Ascending aorta (tissue), 2 donors: ENCODE results near the gene BLZF1. TPM values are rescaled to one million over a fixed set of nuclear protein-coding genes. Genes with fewer than 3 reads are reported as not detected.

Source experiments
- DNase-seq, 2 donors: peaks; one replicate each; pipeline ENCODE4 v3.0.0-alpha.2; 2019; ENCODE audit warnings: low spot score in 2 of 2
- H3K27ac ChIP-seq, 2 donors: fragments of 200-600 bp; sonication (generic); one replicate each; pipeline ENCODE4 v1.5.1; 2016 to 2017; ENCODE audit warnings: mild to moderate bottlenecking in 1 of 2
- H3K27me3 ChIP-seq: fragments of 200-600 bp; sonication (generic); one replicate; pipeline ENCODE4 v1.5.1; 2017
- H3K36me3 ChIP-seq, 2 donors: fragments of 200-600 bp; sonication (generic); one replicate each; pipeline ENCODE4 v1.5.1; 2016
- H3K4me1 ChIP-seq, 2 donors: fragments of 200-600 bp; sonication (generic); one replicate each; pipeline ENCODE4 v1.5.1; 2016 to 2017; ENCODE audit warnings: mild to moderate bottlenecking in 1 of 2
- H3K4me3 ChIP-seq, 2 donors: fragments of 200-600 bp; sonication (generic); one replicate each; pipeline ENCODE4 v1.5.1; 2016 to 2017; ENCODE audit warnings: mild to moderate bottlenecking in 1 of 2
- H3K9me3 ChIP-seq, 2 donors: fragments of 200-600 bp; sonication (generic); one replicate each; pipeline ENCODE4 v1.5.1; 2016
- intact Hi-C: fragments of 100-400 bp; cut with DNase I; formaldehyde crosslinking; loops from one replicate; pipeline ENCODE4 v1.15.1; 2023
- total RNA-seq: library from RNA; depleted of rRNA; stranded (reverse); fragments of >200 nt; gene quantifications from one replicate; pipeline ENCODE4 v1.1.0, GENCODE V29; 2016
- TF ChIP-seq, protein P1 (sequence below), 3 experiments: fragments of 200-600 bp in 2 of 3; fragments of 450-650 bp in 1 of 3; sonication (generic) in 2 of 3; IDR thresholded peaks; one replicate each; pipeline ENCODE4 v1.5.1; 2016 to 2019; ENCODE audit warnings: antibody characterized with exemption in 3 of 3, mild to moderate bottlenecking in 1 of 3, moderate library complexity in 1 of 3

The BLZF1 gene, protein sequence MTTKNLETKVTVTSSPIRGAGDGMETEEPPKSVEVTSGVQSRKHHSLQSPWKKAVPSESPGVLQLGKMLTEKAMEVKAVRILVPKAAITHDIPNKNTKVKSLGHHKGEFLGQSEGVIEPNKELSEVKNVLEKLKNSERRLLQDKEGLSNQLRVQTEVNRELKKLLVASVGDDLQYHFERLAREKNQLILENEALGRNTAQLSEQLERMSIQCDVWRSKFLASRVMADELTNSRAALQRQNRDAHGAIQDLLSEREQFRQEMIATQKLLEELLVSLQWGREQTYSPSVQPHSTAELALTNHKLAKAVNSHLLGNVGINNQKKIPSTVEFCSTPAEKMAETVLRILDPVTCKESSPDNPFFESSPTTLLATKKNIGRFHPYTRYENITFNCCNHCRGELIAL
- total RNA-seq: 8.5 TPM

DNA sequence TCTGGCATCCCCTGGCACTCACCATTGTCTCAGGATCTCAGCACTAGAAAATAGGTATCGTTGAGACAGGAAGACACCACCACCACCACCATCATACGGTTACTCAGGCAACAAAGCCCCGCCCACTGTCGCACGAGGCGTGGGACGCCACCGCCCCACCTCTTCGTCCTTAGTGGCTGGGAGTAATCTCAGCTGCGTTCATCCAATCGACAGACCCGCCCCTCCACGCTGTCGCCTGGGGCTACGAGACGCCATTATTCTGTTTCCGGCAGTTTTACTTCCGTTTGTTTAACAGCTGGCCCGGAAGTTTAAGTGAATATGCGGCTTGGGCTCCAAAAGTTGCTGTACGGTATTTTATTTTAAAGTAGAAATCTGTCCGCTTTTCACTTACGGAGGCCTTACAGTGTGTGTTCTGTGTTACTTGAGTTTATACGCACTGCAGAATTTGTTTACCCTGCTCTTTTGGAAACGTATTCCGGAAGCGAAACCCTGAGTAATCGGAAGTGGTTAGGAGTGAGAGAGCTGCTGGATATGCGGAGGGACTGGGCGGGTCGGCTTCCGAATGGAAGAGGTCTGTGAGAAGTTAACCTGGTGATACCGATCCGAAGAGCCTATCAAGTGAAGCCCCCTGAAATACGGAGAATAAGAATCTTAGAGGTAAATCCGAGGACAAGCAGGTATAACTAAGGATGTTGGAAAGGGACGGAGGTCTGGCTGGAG, at the start of gene BLZF1, which contains the start of gene NME7:
Gene BLZF1, plus strand, starts transcription at position 510 of the 720 bp plus-strand sequence. CDS start 1,328 bp downstream, outside the sequence.
Gene NME7, minus strand, starts transcription at position 112 of the 720 bp plus-strand sequence. Its CDS starts 87 bp downstream, at position 25.
- TF ChIP-seq, protein P1, sequence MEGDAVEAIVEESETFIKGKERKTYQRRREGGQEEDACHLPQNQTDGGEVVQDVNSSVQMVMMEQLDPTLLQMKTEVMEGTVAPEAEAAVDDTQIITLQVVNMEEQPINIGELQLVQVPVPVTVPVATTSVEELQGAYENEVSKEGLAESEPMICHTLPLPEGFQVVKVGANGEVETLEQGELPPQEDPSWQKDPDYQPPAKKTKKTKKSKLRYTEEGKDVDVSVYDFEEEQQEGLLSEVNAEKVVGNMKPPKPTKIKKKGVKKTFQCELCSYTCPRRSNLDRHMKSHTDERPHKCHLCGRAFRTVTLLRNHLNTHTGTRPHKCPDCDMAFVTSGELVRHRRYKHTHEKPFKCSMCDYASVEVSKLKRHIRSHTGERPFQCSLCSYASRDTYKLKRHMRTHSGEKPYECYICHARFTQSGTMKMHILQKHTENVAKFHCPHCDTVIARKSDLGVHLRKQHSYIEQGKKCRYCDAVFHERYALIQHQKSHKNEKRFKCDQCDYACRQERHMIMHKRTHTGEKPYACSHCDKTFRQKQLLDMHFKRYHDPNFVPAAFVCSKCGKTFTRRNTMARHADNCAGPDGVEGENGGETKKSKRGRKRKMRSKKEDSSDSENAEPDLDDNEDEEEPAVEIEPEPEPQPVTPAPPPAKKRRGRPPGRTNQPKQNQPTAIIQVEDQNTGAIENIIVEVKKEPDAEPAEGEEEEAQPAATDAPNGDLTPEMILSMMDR (IDR thresholded peaks at IDR 0.05): no peak
- Histone ChIP-seq H3K9me3 (no peaks in the 10 kb centered on the region), H3K27me3 (no peaks in the 10 kb centered on the region), H3K27ac (peak within 1 kb of the TSS; percentile 64 to 80), H3K4me3 (peak within 1 kb of the TSS; percentile 84 to 90), H3K4me1 (peaks cover 0 to 6% of the 10 kb centered on the region in 2 donors), H3K36me3 (peaks cover 0 to 13% of the 10 kb centered on the region in 2 donors)
- intact Hi-C loops: loop anchor here (1.0 to 10.0 kb wide), 6 partner anchors 118 to 1141 kb away; partner anchors contain the start of genes ATP1B1, METTL18 and SFT2D2
- DNase-seq: peak; percentile 95 to 98

DNA sequence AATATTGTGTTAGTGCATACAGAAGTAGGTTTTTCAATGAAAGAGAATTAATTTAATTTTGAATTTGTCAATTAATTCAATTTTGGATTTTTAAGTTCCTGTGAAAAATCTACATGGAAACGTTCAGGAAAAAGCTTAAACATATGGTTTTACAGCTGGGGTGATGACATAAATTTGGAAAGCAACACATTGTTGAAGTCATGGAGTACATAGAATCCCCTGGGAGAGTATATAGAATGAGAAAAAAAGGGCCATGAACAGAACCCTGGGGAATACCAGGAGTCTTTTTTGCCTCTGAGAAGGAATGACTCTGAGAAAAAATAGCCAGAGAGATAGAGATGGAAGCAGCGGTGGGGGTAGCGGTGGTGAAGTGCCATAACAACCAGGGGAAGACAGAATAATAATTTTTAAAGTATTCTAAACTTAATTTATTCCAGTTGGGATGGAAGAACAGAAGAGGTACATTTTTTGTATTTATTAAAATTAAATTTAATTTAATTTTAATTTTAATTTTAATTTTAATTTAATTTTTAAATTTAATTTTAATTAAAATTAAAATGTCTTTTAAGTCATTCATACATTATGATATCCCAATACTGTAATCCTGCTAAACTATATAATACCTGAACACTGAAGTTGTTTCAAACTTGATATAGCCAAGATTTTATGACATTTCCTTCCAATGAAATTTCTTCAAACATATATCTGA, 49.3 kb upstream of the BLZF1 start:
- no peak overlapping the region for H3K4me3 ChIP-seq
- no peaks in the 10 kb centered on the region for H3K27me3 ChIP-seq
- no peak overlapping the region for H3K27ac ChIP-seq
- TF ChIP-seq, protein P1 (IDR thresholded peaks at IDR 0.05): no peak
- no peaks in the 10 kb centered on the region for H3K36me3 ChIP-seq
- H3K9me3 ChIP-seq: no peaks in the 10 kb centered on the region
- DNase-seq: no peak
- no peaks in the 10 kb centered on the region for H3K4me1 ChIP-seq
- intact Hi-C loops: no loop called here

DNA sequence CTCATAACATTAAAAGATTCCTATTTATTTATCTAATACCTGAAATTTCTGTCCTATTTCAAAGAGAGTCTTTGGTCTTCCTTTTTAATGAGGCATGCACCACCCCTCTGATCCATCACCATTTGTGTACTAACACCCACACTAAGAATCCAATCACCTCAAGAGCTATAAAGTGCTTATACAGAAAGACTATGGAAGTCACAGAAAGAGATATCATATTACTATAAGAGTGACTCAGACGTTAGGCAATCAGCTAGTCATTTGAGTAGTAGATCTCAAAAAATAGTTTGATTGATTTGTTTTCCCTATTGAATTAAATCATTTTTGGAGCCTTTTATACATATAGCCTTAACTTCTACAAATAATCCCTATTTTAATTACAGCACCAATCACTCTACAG, 46.5 kb upstream of the BLZF1 start:
- Histone ChIP-seq H3K9me3 (no peaks in the 10 kb centered on the region), H3K4me3 (no peak overlapping the region), H3K27ac (no peak overlapping the region), H3K36me3 (no peaks in the 10 kb centered on the region), H3K4me1 (no peaks in the 10 kb centered on the region), H3K27me3 (no peaks in the 10 kb centered on the region)
- TF ChIP-seq, protein P1 (IDR thresholded peaks at IDR 0.05): no peak
- intact Hi-C loops: no loop called here
- DNase-seq: no peak

DNA sequence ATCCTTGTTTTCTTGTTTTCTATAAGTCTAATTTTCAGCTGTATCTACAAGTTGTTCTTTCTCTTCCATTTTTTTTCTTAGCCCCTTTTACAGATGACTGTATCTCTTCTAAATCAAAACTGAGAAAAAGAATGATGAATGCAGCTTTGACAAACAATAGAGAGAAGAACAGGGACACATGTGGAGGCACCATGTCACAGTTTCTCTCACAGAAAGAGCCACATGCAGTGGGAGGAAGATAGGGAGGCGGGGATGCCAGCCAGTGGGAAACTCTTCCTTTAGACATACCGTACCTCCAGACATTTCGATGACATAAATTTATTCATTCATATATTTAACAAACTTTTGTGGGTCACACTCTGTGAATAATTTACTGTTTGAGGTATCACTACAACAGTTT, 45.9 kb upstream of the BLZF1 start:
- intact Hi-C loops: no loop called here

DNA sequence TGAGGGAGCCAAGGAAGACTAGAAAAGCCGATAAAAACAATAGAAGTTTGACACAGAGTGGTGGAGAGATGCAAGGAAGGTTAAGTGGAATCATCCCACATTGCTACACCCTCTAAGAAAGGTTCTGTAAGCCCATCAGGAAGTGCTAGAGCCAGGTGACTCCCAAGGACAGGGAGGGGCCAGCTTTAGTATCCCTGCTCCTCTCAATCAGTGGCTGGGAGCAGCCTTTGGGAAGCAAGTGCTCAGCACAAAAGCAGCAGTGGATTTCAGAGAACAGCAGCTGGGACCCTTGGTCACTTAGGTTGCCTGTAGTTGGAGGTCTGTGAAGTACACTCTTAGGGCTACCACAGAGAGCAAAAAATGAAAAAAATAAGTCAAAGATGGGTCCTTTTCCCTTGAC, 42.9 kb upstream of the BLZF1 start:
- H3K36me3 ChIP-seq: no peaks in the 10 kb centered on the region
- TF ChIP-seq, protein P1 (IDR thresholded peaks at IDR 0.05): no peak
- H3K27me3 ChIP-seq: no peaks in the 10 kb centered on the region
- no peak overlapping the region for H3K4me3 ChIP-seq
- no peak overlapping the region for H3K27ac ChIP-seq
- no peaks in the 10 kb centered on the region for H3K4me1 ChIP-seq
- H3K9me3 ChIP-seq: peaks cover 0 to 8% of the 10 kb centered on the region in 2 donors
- DNase-seq: no peak
- intact Hi-C loops: no loop called here

More for the DNA sequence above, 45.9 kb upstream of the BLZF1 start:
- TF ChIP-seq, protein P1 (IDR thresholded peaks at IDR 0.05): no peak
- Histone ChIP-seq H3K27ac (no peak overlapping the region), H3K4me1 (no peaks in the 10 kb centered on the region), H3K9me3 (no peaks in the 10 kb centered on the region), H3K27me3 (no peaks in the 10 kb centered on the region), H3K36me3 (no peaks in the 10 kb centered on the region), H3K4me3 (no peak overlapping the region)
- DNase-seq: no peak
